GM10266 (cell line): ENCODE results near the gene ATP8A2.

Experiments
- DNase-seq: peaks from one replicate; pipeline ENCODE4 v3.0.0; 2012; ENCODE audit errors: extremely low spot score
- TF ChIP-seq, protein P1 (sequence below): IDR thresholded peaks from 2 replicates; pipeline ENCODE4 v1.5.1; 2012; ENCODE audit warnings: mild to moderate bottlenecking, low read depth; ENCODE audit not compliant: control insufficient read depth, insufficient read depth; ENCODE audit errors: missing control alignments

Gene ATP8A2

DNA sequence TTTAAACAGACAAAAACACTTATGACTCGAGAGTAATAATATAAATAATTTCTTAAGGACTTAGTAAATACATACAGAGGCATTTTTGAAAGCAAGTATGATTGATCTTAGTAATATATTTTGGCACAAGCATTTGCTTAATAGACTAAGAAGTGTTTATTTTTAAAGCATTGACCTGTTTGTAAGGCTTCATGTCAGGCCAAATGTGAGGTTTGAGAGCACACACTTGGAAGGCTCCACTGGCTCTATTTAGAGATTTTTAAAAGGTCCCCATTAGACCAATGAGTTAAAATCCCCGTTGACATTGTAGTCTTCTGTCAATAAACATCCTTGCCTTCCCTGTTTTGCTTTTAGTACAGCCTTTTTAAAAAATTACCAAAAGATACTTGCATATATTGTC lies 50.4 kb downstream of the ATP8A2 start:
- TF ChIP-seq, protein P1, sequence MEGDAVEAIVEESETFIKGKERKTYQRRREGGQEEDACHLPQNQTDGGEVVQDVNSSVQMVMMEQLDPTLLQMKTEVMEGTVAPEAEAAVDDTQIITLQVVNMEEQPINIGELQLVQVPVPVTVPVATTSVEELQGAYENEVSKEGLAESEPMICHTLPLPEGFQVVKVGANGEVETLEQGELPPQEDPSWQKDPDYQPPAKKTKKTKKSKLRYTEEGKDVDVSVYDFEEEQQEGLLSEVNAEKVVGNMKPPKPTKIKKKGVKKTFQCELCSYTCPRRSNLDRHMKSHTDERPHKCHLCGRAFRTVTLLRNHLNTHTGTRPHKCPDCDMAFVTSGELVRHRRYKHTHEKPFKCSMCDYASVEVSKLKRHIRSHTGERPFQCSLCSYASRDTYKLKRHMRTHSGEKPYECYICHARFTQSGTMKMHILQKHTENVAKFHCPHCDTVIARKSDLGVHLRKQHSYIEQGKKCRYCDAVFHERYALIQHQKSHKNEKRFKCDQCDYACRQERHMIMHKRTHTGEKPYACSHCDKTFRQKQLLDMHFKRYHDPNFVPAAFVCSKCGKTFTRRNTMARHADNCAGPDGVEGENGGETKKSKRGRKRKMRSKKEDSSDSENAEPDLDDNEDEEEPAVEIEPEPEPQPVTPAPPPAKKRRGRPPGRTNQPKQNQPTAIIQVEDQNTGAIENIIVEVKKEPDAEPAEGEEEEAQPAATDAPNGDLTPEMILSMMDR = no peak
- DNase-seq = no peak

DNA sequence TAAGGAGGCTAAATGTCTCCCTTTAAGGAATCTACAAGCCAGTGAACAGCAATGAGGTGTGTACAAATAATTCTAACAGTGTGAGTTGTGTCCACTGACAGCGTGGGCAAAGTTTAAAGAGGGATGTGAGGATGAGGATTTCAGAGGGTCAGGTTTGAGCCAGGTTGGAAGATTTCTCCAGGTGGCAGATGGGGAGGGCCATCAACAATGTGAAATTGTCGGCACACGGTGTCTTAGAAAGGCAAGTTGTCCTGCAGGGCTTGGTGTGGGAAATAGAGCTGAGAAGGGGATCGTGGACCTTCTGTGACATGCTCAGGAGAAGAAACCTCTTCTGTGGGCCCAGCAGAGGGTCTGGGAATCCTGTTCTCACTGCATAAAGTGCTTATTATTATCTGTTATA lies 52.1 kb downstream of the ATP8A2 start:
- TF ChIP-seq, protein P1 = no peak
- no peak for DNase-seq

DNA sequence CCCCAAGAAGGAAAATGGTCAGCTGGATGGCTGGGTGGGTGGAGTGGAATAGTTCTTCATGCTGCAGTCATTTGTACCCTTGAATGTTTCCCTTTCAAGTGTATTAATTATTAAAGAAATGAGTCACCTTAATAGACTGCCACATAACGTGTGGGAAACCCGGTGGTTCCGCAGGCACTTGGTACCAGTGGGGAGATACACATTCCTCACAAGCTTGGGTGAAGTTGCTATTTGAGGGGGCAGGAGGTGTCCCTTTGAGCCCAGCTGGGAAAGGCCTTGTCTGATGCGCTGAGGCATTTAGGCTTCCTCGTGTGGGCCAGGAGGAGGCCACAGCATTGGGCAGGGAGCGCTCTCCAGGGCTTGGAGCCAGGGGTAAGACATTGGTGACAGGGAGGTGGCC lies 57.7 kb downstream of the ATP8A2 start:
- TF ChIP-seq, protein P1 = no peak
- DNase-seq = no peak

DNA sequence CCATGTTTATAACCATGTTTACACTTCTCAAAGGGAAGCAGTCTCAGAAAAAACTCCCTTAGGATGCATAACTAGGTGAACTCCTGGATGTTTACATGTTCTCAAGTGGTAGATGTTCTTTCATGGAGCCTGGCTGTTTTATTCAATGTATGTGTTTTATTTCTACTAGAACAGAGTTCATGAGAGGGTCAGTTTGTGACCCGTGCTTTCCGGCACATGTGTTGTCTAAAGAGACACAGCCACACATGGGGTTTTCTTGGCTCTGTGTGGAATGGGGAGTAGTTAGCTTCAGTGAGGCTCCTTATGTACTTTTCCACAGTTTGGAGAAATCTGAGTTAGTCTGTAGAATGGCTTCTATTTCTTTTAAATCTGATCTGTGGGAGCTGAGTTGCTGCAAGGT lies 60.9 kb downstream of the ATP8A2 start:
- TF ChIP-seq, protein P1 = no peak

DNA sequence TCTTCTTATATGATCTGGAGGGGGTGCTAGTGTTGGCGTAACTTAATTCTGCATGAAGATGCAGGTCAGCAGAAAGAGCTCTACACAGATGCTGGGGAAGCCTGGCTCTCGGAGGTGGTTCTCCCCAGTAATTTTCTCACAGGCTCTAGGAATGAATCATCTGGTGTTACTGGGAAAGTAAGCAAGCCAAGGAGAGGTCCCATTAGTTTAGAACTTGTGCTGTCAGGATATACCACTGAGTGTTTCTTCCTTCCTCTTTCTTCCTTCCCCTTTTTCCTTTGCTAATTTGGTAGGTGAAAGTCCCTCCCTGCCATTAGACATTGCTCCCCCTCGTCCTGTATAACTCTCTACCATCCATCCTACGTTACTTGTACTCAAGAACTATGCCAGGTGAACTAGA lies 68.3 kb downstream of the ATP8A2 start:
- no peak for DNase-seq
- TF ChIP-seq, protein P1 = no peak

More for the DNA sequence above, 60.9 kb downstream of the ATP8A2 start:
- no peak for DNase-seq

DNA sequence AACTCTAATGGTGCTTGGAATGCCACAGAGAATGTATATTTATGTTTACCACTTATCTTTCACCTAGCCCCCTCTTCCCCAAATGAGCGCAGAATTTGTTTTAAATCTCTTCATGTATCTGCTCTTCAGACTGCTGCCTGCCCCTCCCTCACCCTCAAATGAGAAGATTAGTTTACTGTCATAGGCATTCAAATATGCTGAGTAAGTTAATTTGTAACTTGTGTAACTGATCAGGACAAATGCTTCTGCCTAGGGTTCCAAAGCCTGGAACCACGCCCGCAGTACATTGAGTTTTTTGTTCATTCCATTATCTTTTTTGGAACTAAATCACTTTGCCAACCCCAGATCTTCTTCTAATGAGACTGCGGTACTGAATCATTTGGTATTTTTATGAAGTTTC lies 74.5 kb downstream of the ATP8A2 start:
- no peak for DNase-seq
- TF ChIP-seq, protein P1 = no peak

DNA sequence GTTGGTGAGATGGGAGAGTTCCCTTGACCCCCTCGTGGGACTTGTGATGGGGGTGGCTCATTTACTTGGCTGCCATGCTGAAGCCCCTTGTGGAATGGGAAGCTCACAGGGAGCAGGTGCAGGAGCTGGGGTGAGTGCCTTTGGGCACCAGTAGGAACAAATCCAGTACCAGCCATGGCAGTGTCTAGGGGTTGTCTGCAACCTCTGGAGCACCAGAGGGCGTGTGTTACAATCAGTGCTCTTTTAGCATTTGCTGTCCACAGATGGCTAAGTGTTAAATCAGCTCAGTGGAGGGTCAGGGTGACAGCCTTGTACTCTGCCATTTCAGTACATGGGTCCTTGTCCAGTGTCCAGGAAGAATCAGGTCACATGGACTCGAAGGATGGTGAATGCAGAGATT lies 75.6 kb downstream of the ATP8A2 start:
- DNase-seq = no peak
- TF ChIP-seq, protein P1 = no peak

DNA sequence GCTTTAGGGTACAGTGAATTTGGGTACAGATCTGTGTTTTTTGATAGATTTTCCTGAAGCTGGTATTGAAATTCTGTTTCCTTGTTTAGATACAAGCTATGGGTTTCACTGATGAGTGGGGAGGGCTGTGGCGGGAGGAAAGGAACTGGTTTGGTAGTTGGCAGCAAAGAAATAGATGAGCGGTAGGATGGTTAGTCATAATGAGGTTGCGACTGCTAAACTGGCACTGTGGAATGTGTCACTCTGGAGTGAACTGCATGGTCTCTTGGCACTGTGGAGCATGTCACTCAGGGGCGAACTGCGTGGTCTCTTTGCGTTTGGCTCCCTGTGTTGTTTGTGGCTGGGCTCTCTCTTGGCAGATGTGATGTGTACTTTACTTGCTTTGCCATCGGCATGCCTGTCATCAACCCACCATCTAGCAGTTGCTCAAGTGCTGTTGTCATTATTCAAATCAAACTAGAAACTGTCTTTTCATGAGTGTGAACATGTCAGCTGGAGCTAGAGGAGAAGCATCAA lies 82.1 kb downstream of the ATP8A2 start:
- TF ChIP-seq, protein P1 = no peak
- no peak for DNase-seq
